ENCODE measurements around the gene RPGR. TPM values are rescaled to one million over a fixed set of nuclear protein-coding genes. Genes with fewer than 3 reads are reported as not detected.

The RPGR gene
- total RNA-seq, 1 experiment from 2014 or later: 23.8 TPM

- no TSS peak for BruUV-seq (replicated peaks)
Observed at GRCh38 chrX:38221391-38221929, 105.8 kb downstream of the RPGR start.

GRCh38 chrX:38220415-38221390 is 106.6 kb downstream of the RPGR start, which contains the start of gene SRPX:
Gene SRPX, minus strand, starts transcription at chrX:38220871. Its CDS starts 79 bp downstream, at chrX:38220792.
- no TSS peak for BruUV-seq (replicated peaks)
- Mint-ChIP-seq H3K27me3 (ENCODE audit: insufficient read depth, unreplicated experiment) (peaks cover 24% of the 10 kb centered on the region), H3K36me3 (ENCODE audit: insufficient read depth, unreplicated experiment) (no peaks in the 10 kb centered on the region), H3K9me3 (ENCODE audit: unreplicated experiment) (no peaks in the 10 kb centered on the region), H3K4me1 (ENCODE audit: insufficient read depth, unreplicated experiment) (no peaks in the 10 kb centered on the region), H3K4me3 (ENCODE audit: unreplicated experiment) (peak within 1 kb of the TSS; percentile 69), H3K27ac (ENCODE audit: low read depth, unreplicated experiment) (no peak within 1 kb of the TSS)
- intact Hi-C loops (cut with micrococcal nuclease): loop anchor here (1.0 kb wide), 1 partner anchor 107 kb away; the partner anchor contains the start of gene RPGR
- CTCF ChIA-PET: interaction anchor here (0.6 to 4.2 kb wide), 7 partner anchors 9 to 1894 kb away, joined by 3 to 18 read pairs (median 3); partner anchors contain the start of gene RPGR
- DNase-seq (ENCODE audit: unreplicated experiment): peak; percentile 24
- POLR2A ChIA-PET: interaction anchor here (2.0 kb wide), 1 partner anchor 107 kb away, joined by 9 read pairs; the partner anchor contains the start of gene RPGR
- TF ChIP-seq CTCF (IDR thresholded peaks at IDR 0.05; ENCODE audit: unreplicated experiment): no peak

More at GRCh38 chrX:38221391-38221929, 105.8 kb downstream of the RPGR start:
- intact Hi-C loops (cut with micrococcal nuclease): no loop called here
- Mint-ChIP-seq H3K36me3 (ENCODE audit: insufficient read depth, unreplicated experiment) (no peaks in the 10 kb centered on the region), H3K9me3 (ENCODE audit: unreplicated experiment) (no peaks in the 10 kb centered on the region), H3K4me1 (ENCODE audit: insufficient read depth, unreplicated experiment) (no peaks in the 10 kb centered on the region), H3K4me3 (ENCODE audit: unreplicated experiment) (peak overlapping the region; percentile 69), H3K27ac (ENCODE audit: low read depth, unreplicated experiment) (no peak overlapping the region), H3K27me3 (ENCODE audit: insufficient read depth, unreplicated experiment) (peaks cover 18% of the 10 kb centered on the region)
- DNase-seq (ENCODE audit: unreplicated experiment): no peak
- no peak for TF ChIP-seq CTCF (IDR thresholded peaks at IDR 0.05; ENCODE audit: unreplicated experiment)
- POLR2A ChIA-PET: interaction anchor here (0.7 kb wide), 1 partner anchor 107 kb away, joined by 3 read pairs; no protein-coding TSS in a partner anchor
- CTCF ChIA-PET: interaction anchor here (1.0 kb wide), 1 partner anchor 24 kb away, joined by 3 read pairs; no protein-coding TSS in a partner anchor

- Mint-ChIP-seq H3K27me3 (ENCODE audit: insufficient read depth, unreplicated experiment) (peaks cover 31% of the 10 kb centered on the region), H3K4me3 (ENCODE audit: unreplicated experiment) (peak overlapping the region; percentile 69), H3K27ac (ENCODE audit: low read depth, unreplicated experiment) (no peak overlapping the region), H3K4me1 (ENCODE audit: insufficient read depth, unreplicated experiment) (no peaks in the 10 kb centered on the region), H3K9me3 (ENCODE audit: unreplicated experiment) (no peaks in the 10 kb centered on the region), H3K36me3 (ENCODE audit: insufficient read depth, unreplicated experiment) (no peaks in the 10 kb centered on the region)
- DNase-seq (ENCODE audit: unreplicated experiment): peak; percentile 62
- POLR2A ChIA-PET: interaction anchor here (2.0 kb wide), 1 partner anchor 107 kb away, joined by 9 read pairs; the partner anchor contains the start of gene RPGR
- BruUV-seq (replicated peaks): no TSS peak
- TF ChIP-seq CTCF (IDR thresholded peaks at IDR 0.05; ENCODE audit: unreplicated experiment): peak; percentile 30
- intact Hi-C loops (cut with micrococcal nuclease): loop anchor here (1.0 kb wide), 1 partner anchor 107 kb away; the partner anchor contains the start of gene RPGR
- CTCF ChIA-PET: interaction anchor here (0.6 to 4.2 kb wide), 13 partner anchors 9 to 108 kb away, joined by 3 to 18 read pairs (median 4); partner anchors contain the start of gene RPGR
Observed at GRCh38 chrX:38220024-38220414, 107.3 kb downstream of the RPGR start.

Other genes with a start within 250 kb of the RPGR start
- 7.4 and 9.4 TPM in 2 replicates for gene SRPX, start 106.6 kb downstream of the RPGR start, total RNA-seq (2022)
- gene OTC, start 25.1 kb upstream of the RPGR start, total RNA-seq (2022): not detected in 2 replicates
- not detected in 2 replicates for gene TSPAN7, start 234.0 kb upstream of the RPGR start, total RNA-seq (2022)

Measured in MCF 10A (cell line).